HCT116 (cell line): ENCODE measurements around the gene ADAM19. TPM values are rescaled to one million over a fixed set of nuclear protein-coding genes. Genes with fewer than 3 reads are reported as not detected.

Experiments used
- ATAC-seq: fragments of 200-7000 bp; cut with Tn5 transposase; 2 replicates; pipeline ENCODE4 v1.9.1; 2020; ENCODE audit warnings: mild to moderate bottlenecking, moderate library complexity
- BruUV-seq: library from RNA; stranded (reverse); fragments of 400-500 nt; replicated peaks from 2 replicates; lab custom pipeline; 2021; lab: Mats Ljungman, UMichigan
- CTCF ChIA-PET: fragments of 300-600 bp; sonication (Branson Sonifier 250); formaldehyde crosslinking; loops from one replicate; lab custom pipeline; 2021; ENCODE audit warnings: antibody characterized with exemption; lab: Charles Lee
- POLR2A ChIA-PET: fragments of 300-600, 350-600 bp; sonication (Branson Sonifier 250); formaldehyde crosslinking; loops from one replicate; lab custom pipeline; 2021; ENCODE audit warnings: antibody characterized with exemption; lab: Charles Lee
- RAD21 ChIA-PET, 2 experiments: fragments of 300-600 bp; sonication (Branson Sonifier 250); formaldehyde crosslinking; loops; one replicate each; lab custom pipeline; 2023; ENCODE audit warnings: low total read pairs in 2 of 2; ENCODE audit not compliant: uncharacterized antibody in 2 of 2, unreplicated experiment in 2 of 2, low non-redundant PET in 1 of 2; lab: Charles Lee
- DNase-seq: peaks from one replicate; pipeline ENCODE4 v3.0.0-alpha.2; 2010; ENCODE audit warnings: low read depth, low spot score
- H2AFZ ChIP-seq: fragments of 200-600 bp; shearing (Covaris generic), sonication (generic); 2 replicates; pipeline ENCODE4 v1.6.1; 2017; ENCODE audit warnings: low read depth, mixed run types, mixed read lengths, antibody characterized with exemption, low read length; ENCODE audit not compliant: poor library complexity, severe bottlenecking
- H3K27ac ChIP-seq: 2 replicates; pipeline ENCODE4 v1.5.1; 2012; ENCODE audit warnings: low read depth, low read length
- H3K27me3 ChIP-seq: fragments of 200-600 bp; sonication (generic); 2 replicates; pipeline ENCODE4 v1.6.1; 2016; ENCODE audit warnings: mixed run types, low read length, mixed read lengths; ENCODE audit not compliant: insufficient read depth
- H3K36me3 ChIP-seq, 2 experiments: fragments of 200-500 bp in 1 of 2; fragments of 200-600 bp in 1 of 2; sonication (Bioruptor generic) in 1 of 2; sonication (generic) in 1 of 2; 2 replicates each; pipeline versions ENCODE4 v1.5.1 to v1.6.1; 2014 to 2016; ENCODE audit warnings: low read length in 2 of 2, inconsistent platforms in 1 of 2, mixed read lengths in 1 of 2, mixed run types in 1 of 2; ENCODE audit not compliant: insufficient read depth in 2 of 2, control insufficient read depth in 1 of 2
- H3K4me1 ChIP-seq, 2 experiments: fragments of 200-600 bp in 1 of 2; sonication (generic) in 1 of 2; 2 replicates each; pipeline versions ENCODE4 v1.5.1 to v1.6.1; 2012 to 2017; ENCODE audit warnings: low read length in 2 of 2, inconsistent platforms in 1 of 2, mild to moderate bottlenecking in 1 of 2, mixed read lengths in 1 of 2, mixed run types in 1 of 2, moderate library complexity in 1 of 2; ENCODE audit not compliant: insufficient read depth in 2 of 2, control insufficient read depth in 1 of 2
- H3K4me2 ChIP-seq: fragments of 200-600 bp; sonication (generic); 2 replicates; pipeline ENCODE4 v1.6.1; 2017; ENCODE audit warnings: mixed run types, low read length, mixed read lengths
- H3K4me3 ChIP-seq, 2 experiments: fragments of 200-600 bp in 1 of 2; sonication (generic) in 1 of 2; replicated peaks in 1 of 2; 2 replicates each; pipeline ENCODE4 v1.5.1; 2011 to 2016; ENCODE audit warnings: low read length in 2 of 2, control low read depth in 1 of 2, low read depth in 1 of 2, mild to moderate bottlenecking in 1 of 2, mixed read lengths in 1 of 2, mixed run types in 1 of 2
- H3K79me2 ChIP-seq: fragments of 200-600 bp; sonication (generic); 2 replicates; pipeline ENCODE4 v1.6.1; 2017; ENCODE audit warnings: mild to moderate bottlenecking, mixed run types, low read length, moderate library complexity, mixed read lengths; ENCODE audit not compliant: insufficient read depth
- H3K9ac ChIP-seq: fragments of 200-600 bp; sonication (generic); 2 replicates; pipeline ENCODE4 v1.6.1; 2016; ENCODE audit warnings: low read length, mixed read lengths
- H3K9me2 ChIP-seq: fragments of 200-600 bp; sonication (generic), shearing (Covaris generic); 2 replicates; pipeline ENCODE4 v1.6.1; 2017; ENCODE audit warnings: mixed run types, mild to moderate bottlenecking, moderate library complexity; ENCODE audit not compliant: insufficient read depth
- H3K9me3 ChIP-seq, 2 experiments: fragments of 200-500 bp in 1 of 2; fragments of 200-600 bp in 1 of 2; sonication (Bioruptor generic) in 1 of 2; sonication (generic) in 1 of 2; 2 replicates each; pipeline ENCODE4 v1.6.1; 2014 to 2017; ENCODE audit warnings: low read length in 2 of 2, mixed read lengths in 2 of 2, inconsistent platforms in 1 of 2, low read depth in 1 of 2, mild to moderate bottlenecking in 1 of 2, mixed run types in 1 of 2, moderate library complexity in 1 of 2; ENCODE audit not compliant: control insufficient read depth in 1 of 2, insufficient read depth in 1 of 2
- H4K20me1 ChIP-seq: fragments of 200-600 bp; sonication (generic), shearing (Covaris generic); 2 replicates; pipeline ENCODE4 v1.6.1; 2017; ENCODE audit warnings: mixed run types, mild to moderate bottlenecking, moderate library complexity; ENCODE audit not compliant: insufficient read depth
- FOSL1 ChIP-seq: IDR thresholded peaks from 2 replicates; pipeline ENCODE4 v1.6.1; 2012; ENCODE audit warnings: low read depth
- POLR2A ChIP-seq: IDR thresholded peaks from 2 replicates; pipeline ENCODE4 v1.7.0; 2011; ENCODE audit warnings: borderline replicate concordance; ENCODE audit not compliant: insufficient read depth, insufficient read length; ENCODE audit errors: extremely low read depth
- SRF ChIP-seq: IDR thresholded peaks from 2 replicates; pipeline ENCODE4 v1.6.1; 2012; ENCODE audit warnings: low read depth
- TCF7L2 ChIP-seq: IDR thresholded peaks from 2 replicates; pipeline ENCODE4 v1.7.0; 2011; ENCODE audit warnings: borderline replicate concordance, inconsistent platforms; ENCODE audit not compliant: insufficient read depth, insufficient read length; ENCODE audit errors: extremely low read depth
- ZFX ChIP-seq: fragments of 450-650 bp; IDR thresholded peaks from 2 replicates; pipeline ENCODE4 v1.6.1; 2017
- intact Hi-C: fragments of 100-400 bp; cut with micrococcal nuclease; formaldehyde crosslinking; loops from 2 replicates; pipeline ENCODE4 v1.10.0; 2022
- total RNA-seq: library from RNA; stranded (reverse); gene quantifications from one replicate; pipeline ENCODE4 v1.2.1, GENCODE V29; 2021; ENCODE audit not compliant: unreplicated experiment
- TF ChIP-seq, protein P1 (sequence below): IDR thresholded peaks from 2 replicates; pipeline ENCODE4 v1.6.1; 2011; ENCODE audit warnings: mild to moderate bottlenecking, low read length, moderate library complexity; ENCODE audit not compliant: insufficient replicate concordance; ENCODE audit errors: extremely low read depth
- TF ChIP-seq, protein P2 (sequence below), 3 experiments: fragments of 200-600 bp in 1 of 3; sonication (generic) in 1 of 3; IDR thresholded peaks in 2 of 3; conservative IDR thresholded peaks in 1 of 3; 2 replicates each; pipeline ENCODE4 v1.5.1; 2012 to 2017; ENCODE audit warnings: low read depth in 2 of 3, low read length in 2 of 3, antibody characterized with exemption in 1 of 3, borderline replicate concordance in 1 of 3, control low read depth in 1 of 3, mild to moderate bottlenecking in 1 of 3, mixed read lengths in 1 of 3, mixed run types in 1 of 3, moderate library complexity in 1 of 3; ENCODE audit not compliant: insufficient read depth in 1 of 3

Gene ADAM19
- total RNA-seq, 1 experiment from 2014 or later = 77.3 TPM

DNA sequence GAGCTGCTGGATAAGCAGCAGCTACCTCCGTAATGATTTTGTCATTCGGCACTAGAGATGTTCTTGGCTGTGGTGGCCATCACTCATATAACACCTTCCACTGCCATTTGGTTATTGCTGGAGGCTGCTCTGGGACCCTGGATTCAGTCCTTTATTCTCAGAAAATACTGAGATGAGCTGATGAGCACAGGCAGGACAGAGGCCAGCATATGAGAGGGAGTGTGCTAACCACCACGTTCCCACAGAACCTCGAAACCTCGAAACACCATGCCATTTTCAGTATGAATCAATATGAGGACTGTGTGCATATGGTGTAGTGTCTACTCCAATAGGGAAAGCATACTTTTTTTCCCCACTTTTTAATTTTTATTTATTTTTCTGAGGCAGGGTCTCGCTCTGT is 56.6 kb downstream of the ADAM19 start (continued):
- TF ChIP-seq, protein P1, sequence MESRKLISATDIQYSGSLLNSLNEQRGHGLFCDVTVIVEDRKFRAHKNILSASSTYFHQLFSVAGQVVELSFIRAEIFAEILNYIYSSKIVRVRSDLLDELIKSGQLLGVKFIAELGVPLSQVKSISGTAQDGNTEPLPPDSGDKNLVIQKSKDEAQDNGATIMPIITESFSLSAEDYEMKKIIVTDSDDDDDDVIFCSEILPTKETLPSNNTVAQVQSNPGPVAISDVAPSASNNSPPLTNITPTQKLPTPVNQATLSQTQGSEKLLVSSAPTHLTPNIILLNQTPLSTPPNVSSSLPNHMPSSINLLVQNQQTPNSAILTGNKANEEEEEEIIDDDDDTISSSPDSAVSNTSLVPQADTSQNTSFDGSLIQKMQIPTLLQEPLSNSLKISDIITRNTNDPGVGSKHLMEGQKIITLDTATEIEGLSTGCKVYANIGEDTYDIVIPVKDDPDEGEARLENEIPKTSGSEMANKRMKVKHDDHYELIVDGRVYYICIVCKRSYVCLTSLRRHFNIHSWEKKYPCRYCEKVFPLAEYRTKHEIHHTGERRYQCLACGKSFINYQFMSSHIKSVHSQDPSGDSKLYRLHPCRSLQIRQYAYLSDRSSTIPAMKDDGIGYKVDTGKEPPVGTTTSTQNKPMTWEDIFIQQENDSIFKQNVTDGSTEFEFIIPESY = no peak
- TF ChIP-seq SRF (no peak), FOSL1 (no peak), POLR2A (no peak), TCF7L2 (no peak)
- TF ChIP-seq, protein P2, sequence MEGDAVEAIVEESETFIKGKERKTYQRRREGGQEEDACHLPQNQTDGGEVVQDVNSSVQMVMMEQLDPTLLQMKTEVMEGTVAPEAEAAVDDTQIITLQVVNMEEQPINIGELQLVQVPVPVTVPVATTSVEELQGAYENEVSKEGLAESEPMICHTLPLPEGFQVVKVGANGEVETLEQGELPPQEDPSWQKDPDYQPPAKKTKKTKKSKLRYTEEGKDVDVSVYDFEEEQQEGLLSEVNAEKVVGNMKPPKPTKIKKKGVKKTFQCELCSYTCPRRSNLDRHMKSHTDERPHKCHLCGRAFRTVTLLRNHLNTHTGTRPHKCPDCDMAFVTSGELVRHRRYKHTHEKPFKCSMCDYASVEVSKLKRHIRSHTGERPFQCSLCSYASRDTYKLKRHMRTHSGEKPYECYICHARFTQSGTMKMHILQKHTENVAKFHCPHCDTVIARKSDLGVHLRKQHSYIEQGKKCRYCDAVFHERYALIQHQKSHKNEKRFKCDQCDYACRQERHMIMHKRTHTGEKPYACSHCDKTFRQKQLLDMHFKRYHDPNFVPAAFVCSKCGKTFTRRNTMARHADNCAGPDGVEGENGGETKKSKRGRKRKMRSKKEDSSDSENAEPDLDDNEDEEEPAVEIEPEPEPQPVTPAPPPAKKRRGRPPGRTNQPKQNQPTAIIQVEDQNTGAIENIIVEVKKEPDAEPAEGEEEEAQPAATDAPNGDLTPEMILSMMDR (IDR thresholded peaks at IDR 0.05 in 2 of 3, conservative IDR thresholded peaks at IDR 0.05 in 1 of 3; ENCODE audit: borderline replicate concordance in 1 of 3, insufficient read depth in 1 of 3, low read depth in 2 of 3, low read length in 2 of 3) = no peak

- DNase-seq = no peak
These were observed 58.8 kb downstream of the ADAM19 start for GRCh38 chr5:157516626-157517325.

More at GRCh38 chr5:157516626-157517325, 58.8 kb downstream of the ADAM19 start:
- intact Hi-C loops = no loop called here
- no peak overlapping the region for H2AFZ ChIP-seq
- peaks cover 10 to 46% of the 10 kb centered on the region in 2 experiments for H3K4me1 ChIP-seq
- BruUV-seq = no TSS peak
- H3K27me3 ChIP-seq = no peaks in the 10 kb centered on the region
- peak overlapping the region; percentile 37; the same call in 1 of the 2 replicates for H3K4me2 ChIP-seq
- no peaks in the 10 kb centered on the region for H3K9me3 ChIP-seq
- peaks cover 3 to 12% of the 10 kb centered on the region in 2 experiments; a peak in 3 of 4 replicates for H3K36me3 ChIP-seq
- no peaks in the 10 kb centered on the region; the same call in 1 of the 2 replicates for H3K79me2 ChIP-seq
- H3K27ac ChIP-seq = no peak overlapping the region
- CTCF ChIA-PET = no interaction called here
- no peaks in the 10 kb centered on the region for H3K9me2 ChIP-seq
- TF ChIP-seq TCF7L2 (no peak), ZFX (0 out of 2 replicates have a peak, but pooled peaks have one; percentile 7)
- TF ChIP-seq, all 23 proteins: peak for 1
- peak; percentile 58; the same call in 1 of the 2 replicates for ATAC-seq
- ChIA-PET RAD21 (no interaction called here), POLR2A (interaction anchor here (0.8 kb wide), 1 partner anchor 215 kb away, joined by 3 read pairs; the partner anchor contains the start of gene THG1L)
- Histone ChIP-seq H4K20me1 (no peaks in the 10 kb centered on the region), H3K9ac (peak overlapping the region; percentile 23; the same call in 1 of the 2 replicates), H3K4me3 (no peak overlapping the region)
